ENCODE data around the gene TAS2R19.
"Not testable (repeated sequence)": the region's sequence is repeated elsewhere in the genome, so short reads cannot be mapped to it uniquely, and the experiment has no call there.

The TAS2R19 gene, protein sequence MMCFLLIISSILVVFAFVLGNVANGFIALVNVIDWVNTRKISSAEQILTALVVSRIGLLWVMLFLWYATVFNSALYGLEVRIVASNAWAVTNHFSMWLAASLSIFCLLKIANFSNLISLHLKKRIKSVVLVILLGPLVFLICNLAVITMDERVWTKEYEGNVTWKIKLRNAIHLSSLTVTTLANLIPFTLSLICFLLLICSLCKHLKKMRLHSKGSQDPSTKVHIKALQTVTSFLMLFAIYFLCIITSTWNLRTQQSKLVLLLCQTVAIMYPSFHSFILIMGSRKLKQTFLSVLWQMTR

DNA sequence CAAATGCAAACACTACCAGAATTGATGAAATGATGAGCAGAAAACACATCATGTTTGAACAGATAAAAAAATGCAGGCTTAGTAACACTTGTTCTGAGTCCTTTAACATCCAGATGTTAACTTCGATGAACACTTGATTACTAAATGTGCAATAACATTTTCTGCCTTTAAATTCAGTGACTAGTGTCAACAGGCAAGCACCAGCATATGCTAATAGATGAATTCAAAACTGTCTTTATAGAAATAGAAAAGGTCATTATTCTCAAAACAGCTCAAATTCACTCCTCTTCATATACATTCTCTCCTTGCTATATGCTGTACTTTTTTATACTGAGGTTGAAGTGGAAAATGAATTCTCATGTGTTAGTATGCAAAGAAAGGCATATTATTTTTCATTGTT, at the start of gene TAS2R19:
Gene TAS2R19, minus strand, starts transcription at position 101 of the 400 bp plus-strand sequence. Its CDS starts 49 bp downstream, at position 52.
- no peak for DNase-seq
- intact Hi-C loops (cut with DNase I), result no loop called here

DNA sequence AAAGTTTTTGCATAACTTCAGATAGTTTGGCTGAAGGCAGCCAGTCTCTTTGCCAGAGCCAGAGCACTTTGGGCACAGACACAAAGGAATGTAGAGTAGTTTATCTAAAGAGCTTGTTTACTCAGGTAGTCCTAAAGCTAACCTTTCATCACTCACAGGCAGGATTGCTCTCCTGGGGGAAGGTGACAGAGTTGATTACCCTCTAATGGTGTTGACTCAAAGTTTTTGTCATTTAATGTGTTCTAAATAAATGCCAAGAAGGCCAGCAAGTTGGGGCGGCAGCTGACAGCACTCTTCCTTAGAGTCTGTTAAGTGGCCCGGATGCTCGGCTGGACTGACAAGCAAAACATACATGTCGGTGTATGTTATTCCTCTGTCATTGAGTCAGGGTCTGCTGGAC, 49.0 kb upstream of the TAS2R19 start:
- intact Hi-C loops (cut with DNase I), result no loop called here
- DNase-seq, result no peak

DNA sequence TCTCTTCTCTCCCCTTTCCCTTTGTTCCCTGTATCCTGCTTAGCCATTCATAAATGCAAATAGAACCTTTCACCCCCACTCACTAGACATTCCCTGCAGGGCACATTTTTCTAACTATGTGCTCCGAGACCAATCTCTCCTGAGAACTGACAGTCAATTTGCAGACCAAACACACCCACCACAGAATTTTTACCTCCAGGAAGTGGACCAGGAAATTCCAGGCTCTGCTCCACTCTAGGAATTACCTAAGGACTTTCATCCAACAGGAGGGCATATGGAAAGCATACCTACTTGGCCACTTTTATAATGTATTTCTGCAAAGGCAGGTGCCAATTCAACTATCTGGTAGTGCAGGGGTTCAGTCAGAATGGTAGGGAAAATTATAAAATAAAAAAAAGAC, 48.6 kb upstream of the TAS2R19 start:
- no peak for DNase-seq
- intact Hi-C loops (cut with DNase I), result no loop called here

DNA sequence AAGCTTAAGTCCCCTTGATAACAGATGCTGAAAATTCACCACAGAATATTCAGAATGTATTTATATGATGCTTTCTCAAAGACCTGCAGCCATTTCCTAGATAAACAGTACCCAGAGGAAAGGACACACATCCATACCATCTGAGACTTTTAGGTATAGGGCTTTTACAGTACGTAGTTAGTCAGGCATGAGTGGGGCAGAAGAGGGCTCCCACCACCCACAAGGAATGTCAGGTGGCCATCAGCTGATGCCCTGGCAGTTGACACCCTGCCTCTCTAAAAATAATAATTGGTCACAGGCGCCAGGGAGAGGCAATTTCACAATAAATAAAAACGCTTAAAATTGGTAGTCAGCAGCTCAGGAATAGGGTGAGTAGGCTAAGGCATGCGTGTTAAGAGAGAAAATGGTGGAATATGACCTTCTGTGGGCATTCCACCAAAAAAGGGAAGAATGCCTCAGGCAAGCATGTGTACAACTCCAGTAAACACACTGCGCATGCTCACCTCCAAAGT, 47.5 kb upstream of the TAS2R19 start:
- no peak for DNase-seq
- intact Hi-C loops (cut with DNase I), result no loop called here

DNA sequence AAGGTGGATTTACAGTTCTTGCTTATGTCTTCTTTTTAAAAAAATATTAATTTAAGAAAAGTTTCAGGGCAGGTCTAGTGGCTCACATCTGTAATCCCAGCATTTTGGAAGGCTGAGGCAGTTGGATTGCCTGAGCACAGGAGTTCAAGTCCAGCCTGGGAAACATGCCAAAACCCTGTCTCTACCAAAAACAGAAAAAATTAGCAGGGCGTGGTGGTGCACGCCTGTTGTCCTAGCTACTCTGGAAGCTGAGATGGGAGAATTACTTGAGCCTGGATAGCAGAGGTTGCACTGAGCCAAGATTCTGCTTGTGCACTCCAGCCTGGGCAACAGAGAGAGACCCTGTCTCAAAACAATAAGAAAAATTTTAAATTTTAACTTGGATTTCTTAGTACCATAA, 45.1 kb upstream of the TAS2R19 start:
- DNase-seq, result no peak
- intact Hi-C loops (cut with DNase I), result no loop called here

DNA sequence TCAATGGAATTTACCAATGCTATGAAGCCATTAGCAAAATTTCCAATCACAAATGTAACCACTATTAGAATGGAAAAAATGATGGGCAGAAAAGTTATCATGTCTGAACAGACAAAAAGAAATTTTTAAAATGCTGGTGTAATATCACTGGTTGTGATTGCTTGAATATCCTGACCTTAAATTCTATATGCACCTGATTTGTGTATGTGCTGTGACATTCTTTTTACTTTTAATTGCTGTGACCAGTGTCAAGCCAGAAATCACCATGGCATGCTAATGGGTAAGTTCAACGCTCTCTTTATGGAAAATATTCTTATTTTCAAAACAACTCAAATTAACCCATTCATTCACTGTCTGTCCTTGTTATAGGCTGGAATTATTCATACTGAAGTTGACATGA, 39.8 kb upstream of the TAS2R19 start, which contains the start of gene TAS2R46:
Gene TAS2R46, minus strand, starts transcription at position 101 of the 400 bp plus-strand sequence. Its CDS starts 0 bp downstream, at position 101.
- DNase-seq; intact Hi-C loops (cut with DNase I): not testable (repeated sequence)

DNA sequence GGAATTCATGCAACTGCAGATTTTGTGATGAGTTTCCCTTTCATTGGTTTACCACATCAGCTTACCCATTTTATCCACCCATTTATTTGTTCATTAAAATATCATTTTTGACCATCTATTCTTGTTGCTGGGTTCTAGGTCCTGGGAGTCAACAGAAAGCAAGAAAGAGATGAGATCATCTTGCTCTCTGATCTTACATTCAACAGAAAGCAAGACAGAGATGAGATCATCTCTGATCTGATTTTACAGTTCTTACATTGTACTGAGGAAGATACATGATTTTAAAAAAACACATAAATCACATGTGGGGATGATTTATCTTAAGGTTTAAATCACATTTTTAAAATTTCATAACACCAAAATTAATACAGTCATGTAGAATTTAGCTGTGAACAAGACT, 37.4 kb upstream of the TAS2R19 start:
- intact Hi-C loops (cut with DNase I), result no loop called here
- DNase-seq, result no peak

DNA sequence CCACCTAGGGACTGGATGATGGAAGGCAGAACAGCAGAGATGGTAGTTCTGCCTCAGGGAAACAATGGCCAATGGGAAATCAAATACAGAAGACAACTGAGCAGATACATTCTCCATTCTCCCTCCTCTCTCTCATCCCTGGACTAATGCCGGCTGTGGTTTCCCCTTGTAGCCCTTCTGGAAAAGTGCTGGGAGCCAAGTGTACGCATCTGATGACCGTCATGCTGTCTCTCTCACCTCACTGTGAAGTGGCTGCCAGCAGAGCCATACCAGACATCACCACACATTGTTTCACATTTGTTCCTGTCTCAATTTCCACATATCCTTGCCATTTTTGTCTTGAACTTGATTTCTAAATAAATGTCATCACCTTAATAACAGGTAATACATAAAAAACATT, 36.6 kb upstream of the TAS2R19 start:
- no peak for DNase-seq

DNA sequence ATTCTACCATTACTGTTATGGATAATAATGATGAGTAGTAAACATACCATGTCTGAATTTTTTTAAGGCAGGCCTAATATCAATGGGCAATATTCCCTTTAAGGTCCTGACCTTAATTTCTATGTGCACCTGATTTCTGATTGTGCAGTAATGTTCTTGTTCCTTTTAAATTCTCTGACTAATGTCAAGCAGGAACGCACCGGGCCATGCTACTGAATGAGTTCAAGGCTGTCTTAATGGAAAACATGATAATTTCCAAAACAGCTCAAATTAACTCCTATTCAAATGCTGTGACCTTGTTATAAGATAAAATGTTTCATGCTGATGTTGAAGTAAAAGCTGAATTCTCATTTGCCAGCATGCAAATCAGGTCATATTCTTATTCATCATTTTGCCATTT, 32.9 kb upstream of the TAS2R19 start:
- no peak for DNase-seq
- intact Hi-C loops (cut with DNase I), result no loop called here

More for the DNA sequence above, 36.6 kb upstream of the TAS2R19 start:
- intact Hi-C loops (cut with DNase I), result no loop called here

DNA sequence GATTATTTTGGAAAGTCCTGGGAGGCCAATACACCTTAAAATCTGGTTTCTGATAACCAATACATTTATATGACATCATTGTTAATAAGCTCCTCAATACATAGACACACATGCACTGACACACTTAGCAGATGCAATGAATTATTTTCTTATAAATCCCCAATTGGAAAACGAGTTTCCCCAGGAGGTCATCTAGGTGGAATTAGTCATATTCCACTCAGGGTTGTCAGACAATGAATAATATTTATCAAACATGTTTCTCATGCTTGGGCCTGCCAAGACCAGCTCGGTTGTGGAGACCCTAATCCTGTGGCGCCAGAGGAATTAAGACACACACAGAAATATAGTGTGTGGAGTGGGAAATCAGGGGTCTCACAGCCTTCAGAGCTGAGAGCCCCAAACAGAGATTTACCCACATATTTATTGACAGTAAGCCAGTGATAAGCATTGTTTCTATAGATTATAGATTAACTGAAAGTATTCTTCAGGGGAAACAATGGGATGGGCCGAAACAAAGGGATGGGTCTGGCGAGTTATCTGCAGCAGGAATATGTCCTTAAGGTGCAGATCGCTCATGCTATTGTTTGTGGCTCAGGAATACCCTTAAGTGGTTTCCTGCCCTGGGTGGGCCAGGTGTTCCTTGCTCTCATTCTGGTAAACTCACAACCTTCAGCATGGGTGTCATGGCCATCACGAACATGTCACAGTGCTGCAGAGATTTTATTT, 27.5 kb upstream of the TAS2R19 start:
- intact Hi-C loops (cut with DNase I); DNase-seq: not testable (repeated sequence)

DNA sequence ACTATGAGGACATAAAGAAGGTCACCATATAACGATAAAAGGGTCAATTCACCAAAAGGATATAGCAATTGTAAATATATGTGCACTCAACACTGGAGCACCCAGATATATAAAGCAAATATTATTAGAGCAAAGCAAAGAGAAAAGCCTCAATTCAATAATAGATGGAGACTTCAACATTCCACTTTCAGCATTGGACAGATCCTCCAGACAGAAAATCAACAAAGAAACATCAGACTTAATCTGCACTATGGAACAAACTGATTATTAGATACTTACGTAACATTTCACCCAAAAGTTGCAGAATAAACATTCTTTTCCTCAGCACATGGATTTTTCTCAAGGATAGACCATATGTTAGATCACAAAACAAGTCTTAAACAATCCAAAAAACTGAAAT, 18.9 kb upstream of the TAS2R19 start:
- DNase-seq; intact Hi-C loops (cut with DNase I): not testable (repeated sequence)

DNA sequence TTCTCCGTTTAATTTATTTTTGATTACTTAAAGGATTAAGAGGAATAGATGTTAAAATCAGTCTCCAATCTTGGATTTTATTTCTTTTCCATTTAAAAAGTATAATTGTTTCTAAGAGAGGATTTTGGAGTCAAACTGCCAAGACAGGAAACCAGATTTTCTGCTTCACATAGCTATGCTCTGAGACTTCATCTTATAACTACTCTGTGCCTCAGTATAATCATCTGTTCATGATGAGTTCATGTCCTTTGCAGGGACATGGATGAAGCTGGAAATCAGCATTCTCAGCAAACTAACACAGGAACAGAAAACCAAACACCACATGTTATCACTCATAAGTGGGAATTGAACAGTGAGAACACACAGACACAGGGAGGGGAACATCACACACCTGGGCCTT, 17.7 kb upstream of the TAS2R19 start:
- intact Hi-C loops (cut with DNase I), result no loop called here
- DNase-seq, result no peak

DNA sequence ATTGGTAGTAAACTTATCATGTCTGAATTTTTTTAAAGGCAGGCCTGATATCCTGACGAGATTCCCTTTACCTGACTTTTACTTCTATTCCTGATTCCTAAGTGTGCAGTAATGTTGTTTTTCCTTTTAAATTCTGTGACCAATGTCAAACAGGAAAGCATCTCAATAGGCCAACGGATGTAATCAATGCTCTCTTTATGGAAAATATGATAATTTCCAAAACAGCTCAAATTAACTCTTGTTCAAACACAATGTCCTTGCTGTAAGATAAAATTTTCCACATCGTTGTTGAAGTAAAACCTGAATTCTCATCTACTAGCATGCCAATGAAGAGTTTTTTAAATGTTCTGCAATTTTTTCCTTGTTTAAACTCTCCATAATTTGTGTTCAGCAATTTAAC, 16.8 kb upstream of the TAS2R19 start:
- DNase-seq, result no peak
- intact Hi-C loops (cut with DNase I), result loop anchor here (5.0 kb wide), 1 partner anchor 58 kb away; no protein-coding TSS in a partner anchor

DNA sequence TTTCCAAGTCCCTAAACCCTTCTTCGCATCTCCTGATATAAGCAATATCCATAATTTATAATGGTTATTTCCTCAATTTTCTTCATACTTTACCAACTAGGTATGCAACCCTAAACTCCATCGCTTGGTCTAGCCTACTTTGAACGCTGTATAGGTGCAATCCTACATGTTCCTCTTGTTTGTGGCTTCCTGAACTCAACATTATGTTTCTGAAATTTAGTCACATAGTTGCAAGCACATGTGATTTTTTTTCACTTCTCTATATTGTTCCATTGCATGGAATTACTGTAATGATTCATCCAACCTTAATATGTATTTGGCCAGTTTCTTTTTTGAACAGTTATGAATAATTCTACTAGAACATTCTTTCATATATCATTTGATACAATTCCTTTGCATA, 11.5 kb upstream of the TAS2R19 start:
- DNase-seq; intact Hi-C loops (cut with DNase I): not testable (repeated sequence)

DNA sequence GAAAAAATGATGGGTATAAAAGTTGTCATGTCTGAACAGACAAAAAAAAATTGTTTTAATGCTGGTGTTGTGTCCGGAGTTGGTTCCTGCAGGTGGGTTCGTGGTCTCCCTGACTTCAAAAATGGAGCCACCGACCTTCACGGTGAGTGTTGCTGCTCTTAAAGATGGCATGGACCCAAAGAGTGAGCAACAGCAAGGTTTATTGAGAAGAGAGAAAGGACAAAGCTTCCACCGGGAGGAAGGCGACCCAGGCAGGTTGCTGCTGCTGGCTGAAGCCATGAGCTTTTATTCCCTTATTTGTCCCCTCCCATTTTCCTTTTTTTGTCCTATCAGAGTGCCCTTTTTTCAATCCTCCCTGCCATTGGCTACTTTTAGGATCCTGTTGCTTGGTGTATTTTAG, 8.9 kb upstream of the TAS2R19 start, which contains the start of gene TAS2R31:
Gene TAS2R31, minus strand, starts transcription at position 101 of the 400 bp plus-strand sequence. Its CDS starts 72 bp downstream, at position 29.
- DNase-seq, result no peak
- intact Hi-C loops (cut with DNase I), result no loop called here

DNA sequence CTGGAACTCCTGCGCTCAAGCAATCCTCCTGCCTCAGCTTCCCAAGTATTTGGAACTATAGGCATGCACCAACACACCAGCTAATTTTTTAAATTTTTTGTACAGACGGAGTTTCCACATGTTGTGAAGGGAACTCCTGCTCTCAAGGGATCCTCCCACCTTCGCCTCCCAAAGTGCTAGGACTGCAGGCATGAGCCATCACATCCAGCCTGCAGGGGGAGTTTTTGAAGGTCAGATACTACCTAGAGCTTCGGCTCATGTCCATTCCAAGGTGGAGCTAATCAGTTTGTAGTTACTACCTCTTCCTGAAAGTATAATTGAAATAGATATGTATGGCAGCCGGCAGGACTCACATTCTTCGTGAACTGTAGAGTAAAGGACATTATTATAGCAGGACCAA, 3.7 kb upstream of the TAS2R19 start:
- intact Hi-C loops (cut with DNase I), result no loop called here
- no peak for DNase-seq

DNA sequence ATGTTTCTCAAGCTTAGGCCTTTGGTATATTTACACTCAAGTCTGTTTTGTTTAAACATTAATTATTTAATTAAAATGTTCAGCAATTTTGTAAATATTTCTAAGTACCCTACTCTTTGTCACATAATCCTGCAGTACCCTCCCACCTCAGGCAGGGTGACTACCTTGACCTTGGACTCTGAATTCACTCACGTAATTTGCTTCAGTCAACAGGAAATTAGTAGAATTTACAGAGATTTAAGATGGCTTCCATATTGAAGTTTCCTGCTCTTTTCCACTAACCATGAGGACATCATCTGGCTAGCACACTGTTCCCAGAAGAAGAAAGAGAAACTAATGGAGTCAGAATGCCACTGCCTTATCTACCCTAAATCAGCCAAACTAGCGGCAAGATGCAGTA, 967 bp upstream of the TAS2R19 start:
- intact Hi-C loops (cut with DNase I), result no loop called here
- DNase-seq, result no peak

DNA sequence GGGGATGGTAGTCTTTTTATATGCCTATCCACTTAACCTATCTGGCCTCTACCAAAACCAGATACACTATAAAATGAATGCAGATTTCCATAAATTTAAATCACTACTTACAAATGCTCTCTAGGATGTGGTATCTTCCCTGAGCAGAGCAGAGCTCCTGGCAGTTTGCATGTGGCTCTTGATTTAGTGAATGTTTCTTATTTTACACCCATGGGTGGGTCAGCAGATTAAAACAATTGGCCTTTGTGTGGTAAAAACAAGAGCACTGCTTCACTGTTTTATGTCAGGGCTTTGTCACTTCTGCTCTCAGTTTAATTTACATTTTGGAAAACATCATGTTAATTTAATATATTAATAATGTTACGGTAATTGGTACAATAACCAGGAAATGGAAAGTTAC, 5.5 kb downstream of the TAS2R19 start:
- intact Hi-C loops (cut with DNase I), result no loop called here
- DNase-seq, result no peak

DNA sequence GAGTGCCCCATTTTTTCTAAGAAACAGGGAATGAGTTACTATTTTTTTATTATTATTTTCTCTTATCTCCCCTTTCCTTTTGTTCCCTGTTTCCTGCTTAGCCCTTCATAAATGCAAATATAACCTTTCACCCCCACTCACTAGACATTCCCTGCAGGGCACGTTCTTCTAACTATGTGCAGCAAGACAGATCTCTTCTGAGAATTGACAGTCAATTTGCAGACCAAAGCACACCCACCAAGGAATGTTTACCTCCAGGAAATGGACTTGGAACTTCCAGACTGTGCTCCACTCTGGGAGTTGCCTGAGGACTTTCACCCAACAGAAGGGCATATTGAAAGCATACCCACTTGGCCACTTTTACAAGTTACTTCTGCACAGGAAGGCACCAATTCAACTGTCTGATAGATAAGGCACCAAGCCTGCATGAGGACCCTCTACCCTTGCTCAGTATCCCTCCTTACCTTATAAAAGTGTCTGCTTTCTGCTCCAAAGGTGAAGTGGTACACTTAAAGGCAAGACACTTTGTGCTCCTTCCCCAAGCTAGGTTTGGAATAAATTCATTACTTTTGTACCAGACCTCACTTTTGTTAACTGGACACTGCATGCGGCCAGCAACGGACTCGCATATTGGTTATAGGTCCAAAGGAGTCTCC, 6.5 kb downstream of the TAS2R19 start:
- no peak for DNase-seq
- intact Hi-C loops (cut with DNase I), result no loop called here

DNA sequence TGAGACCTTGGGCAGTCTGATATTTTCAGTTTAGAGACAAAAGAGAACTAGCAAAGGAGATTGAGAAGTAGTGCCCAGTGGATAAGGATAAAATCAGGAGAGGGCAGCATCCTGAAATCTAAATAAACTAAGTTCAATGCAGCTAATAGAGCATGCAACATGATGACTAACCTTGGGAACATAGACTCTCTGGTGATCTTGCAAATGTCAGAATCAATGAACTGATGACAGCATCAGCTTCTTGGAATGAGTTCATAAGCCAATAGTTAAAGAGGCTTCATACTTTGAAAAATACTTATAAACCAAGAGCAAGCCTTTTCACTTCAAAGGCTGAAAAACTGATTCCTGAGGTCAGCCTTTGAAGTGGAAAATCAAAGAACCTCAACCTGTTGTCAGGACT, 8.2 kb downstream of the TAS2R19 start:
- DNase-seq, result no peak
- intact Hi-C loops (cut with DNase I), result no loop called here

DNA sequence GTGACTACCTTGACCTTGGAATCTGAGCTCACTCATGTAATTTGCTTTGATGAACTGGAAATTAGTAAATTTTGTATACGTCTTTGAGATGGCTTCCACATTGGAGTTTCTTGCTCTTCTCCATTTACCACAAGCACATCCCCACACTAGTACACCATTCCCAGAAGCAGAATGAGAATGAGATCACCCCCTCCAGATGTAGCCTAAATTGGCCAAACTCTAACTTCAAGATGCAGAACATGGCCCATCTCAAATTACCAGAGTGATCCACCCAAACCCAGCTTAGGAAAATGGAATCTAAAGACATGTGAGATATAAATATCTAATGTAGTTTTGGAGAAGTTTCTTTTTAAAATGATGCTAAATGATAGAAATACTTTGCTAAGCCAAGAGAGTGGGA, 14.8 kb downstream of the TAS2R19 start:
- intact Hi-C loops (cut with DNase I), result no loop called here
- no peak for DNase-seq

Data from posterior cingulate gyrus (tissue), 11 donors.